GM21723 (cell line): ENCODE results near the gene C2orf81.
"Not testable (repeated sequence)": the region's sequence is repeated elsewhere in the genome, so short reads cannot be mapped to it uniquely, and the experiment has no call there.

Experiments used
- ATAC-seq: cut with Tn5 transposase; IDR thresholded peaks from one replicate; pipeline ENCODE4 v1.9.1; 2021; ENCODE audit warnings: mild to moderate bottlenecking, moderate library complexity; ENCODE audit not compliant: unreplicated experiment

The C2orf81 gene

DNA sequence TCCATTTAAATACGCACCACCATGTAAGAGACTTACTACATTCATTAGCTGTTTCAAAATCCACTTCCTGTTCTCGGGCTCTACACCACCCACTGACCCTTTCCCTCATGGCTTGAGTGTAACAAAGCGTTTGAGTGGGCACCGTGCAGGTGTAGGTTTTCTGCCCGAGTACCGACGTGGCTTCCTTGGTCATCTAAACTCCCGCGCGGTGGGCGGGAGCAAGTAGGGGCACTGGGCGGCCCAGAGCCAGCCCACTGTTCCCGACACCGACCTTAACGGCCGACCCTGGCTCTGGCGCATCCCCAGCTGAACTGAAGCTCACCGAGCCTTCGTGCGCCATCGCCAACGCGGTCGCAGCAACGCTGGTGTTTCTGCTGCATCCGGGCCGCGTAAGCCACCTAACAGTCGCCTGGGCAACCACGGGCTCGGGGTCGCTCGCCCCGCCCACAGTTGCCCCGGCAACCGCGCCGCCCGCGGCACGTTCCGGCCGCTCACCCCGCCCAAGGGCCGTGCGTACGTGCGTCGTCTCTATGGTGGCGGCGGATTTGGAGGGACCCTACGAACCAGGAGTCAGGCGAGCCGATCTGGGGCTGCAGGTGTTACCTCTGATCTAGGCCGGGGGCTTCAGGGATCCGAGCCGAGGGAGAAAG is at the start of gene C2orf81, which contains the start of gene WDR54:
TSS of gene C2orf81 (minus strand) at position 399 of the 650 bp plus-strand sequence. CDS start at position 340, 59 bp downstream.
TSS of gene WDR54 (plus strand) at position 510 of the 650 bp plus-strand sequence. CDS start 424 bp downstream, outside the sequence.
- peak; percentile 93 for ATAC-seq

DNA sequence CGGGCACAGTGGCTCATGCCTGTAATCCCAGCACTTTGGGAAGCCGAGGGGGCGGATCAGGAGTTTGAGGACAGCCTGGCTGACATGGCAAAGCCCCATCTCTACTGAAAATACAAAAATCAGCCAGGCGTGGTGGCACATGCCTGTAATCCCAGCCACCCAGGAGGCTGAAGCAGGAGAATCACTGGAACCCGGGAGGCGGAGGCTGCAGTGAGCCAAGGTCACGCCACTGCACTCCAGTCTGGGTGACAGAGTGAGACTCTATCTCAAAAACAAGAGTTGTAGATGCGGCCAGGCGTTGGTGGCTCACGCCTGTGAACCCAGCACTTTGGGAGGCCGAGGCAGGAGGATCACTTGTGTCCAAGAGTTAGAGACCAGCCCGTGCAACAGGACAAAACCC is 49.3 kb upstream of the C2orf81 start:
- not testable (repeated sequence) for ATAC-seq

DNA sequence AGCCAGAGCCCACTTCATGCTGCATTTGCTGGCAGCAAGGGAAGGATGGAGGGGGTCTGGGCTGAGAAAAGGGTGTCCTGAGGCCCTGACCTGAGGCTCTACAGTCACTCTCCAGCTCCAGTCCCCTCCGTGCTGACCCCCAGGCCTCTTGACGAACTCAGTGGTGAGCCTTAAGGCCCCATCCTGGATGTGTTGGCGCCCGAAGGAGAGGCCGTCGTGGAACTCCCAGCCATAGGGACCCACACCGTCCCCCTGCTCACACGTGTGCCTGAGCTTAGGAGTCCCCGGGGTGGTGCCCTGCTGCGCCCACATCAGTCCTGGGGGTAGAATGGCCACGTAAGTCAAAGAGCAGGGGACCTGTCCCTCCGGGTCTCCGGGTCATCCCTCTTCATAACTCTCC is 43.0 kb upstream of the C2orf81 start:
- ATAC-seq = peak; percentile 12

DNA sequence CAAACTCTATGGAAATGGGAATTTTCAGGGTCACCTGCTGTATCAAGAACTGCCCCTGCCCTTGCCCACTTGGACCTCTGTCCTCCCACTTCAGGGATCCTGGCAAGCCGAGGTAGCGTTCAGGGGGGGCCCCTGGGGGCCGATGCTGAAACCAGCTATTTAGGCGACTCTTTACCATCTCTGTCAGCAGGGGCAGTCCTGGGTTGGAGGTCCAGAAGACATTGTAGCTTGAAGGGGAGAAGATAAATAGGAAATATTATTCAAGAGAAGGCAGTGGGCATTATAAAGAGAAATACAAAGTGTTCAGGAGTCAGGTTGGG is 41.3 kb upstream of the C2orf81 start:
- ATAC-seq = no peak

DNA sequence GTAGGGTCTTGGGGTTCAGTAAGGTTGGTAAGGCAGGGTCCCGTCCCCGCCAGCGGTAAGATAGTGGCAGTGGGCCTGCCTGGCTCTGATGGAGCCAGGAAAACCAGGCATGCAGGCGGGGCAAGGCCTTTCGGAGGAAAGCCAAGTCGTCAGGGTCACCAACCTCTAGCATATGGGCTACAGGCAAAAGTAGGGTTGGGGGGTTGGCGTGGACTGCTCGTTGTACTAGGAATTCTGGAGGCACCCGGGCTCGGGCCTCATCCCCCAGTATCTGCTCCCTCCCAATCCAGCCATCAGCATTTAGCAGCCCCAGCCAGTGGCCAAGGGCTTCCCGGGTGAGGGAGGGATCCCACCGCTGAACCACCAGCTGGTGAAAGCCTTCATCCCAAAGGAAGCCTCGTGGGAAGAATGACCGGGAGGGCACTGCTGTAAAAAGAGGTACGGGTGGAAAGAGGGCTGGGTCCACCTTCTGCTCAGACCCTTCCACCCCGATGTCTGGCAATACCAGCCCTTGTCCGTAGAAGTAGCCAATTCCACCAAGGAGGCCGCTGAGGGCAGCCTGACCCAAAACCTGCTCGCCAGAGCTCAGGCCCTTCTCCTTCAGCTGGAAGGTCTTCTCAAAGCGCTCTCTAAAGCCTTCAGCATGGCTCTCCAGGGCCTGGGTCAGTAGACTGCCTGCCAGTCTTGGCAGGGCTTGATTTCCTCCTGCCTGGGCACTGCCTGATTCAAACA is 40.8 kb upstream of the C2orf81 start:
- no peak for ATAC-seq

DNA sequence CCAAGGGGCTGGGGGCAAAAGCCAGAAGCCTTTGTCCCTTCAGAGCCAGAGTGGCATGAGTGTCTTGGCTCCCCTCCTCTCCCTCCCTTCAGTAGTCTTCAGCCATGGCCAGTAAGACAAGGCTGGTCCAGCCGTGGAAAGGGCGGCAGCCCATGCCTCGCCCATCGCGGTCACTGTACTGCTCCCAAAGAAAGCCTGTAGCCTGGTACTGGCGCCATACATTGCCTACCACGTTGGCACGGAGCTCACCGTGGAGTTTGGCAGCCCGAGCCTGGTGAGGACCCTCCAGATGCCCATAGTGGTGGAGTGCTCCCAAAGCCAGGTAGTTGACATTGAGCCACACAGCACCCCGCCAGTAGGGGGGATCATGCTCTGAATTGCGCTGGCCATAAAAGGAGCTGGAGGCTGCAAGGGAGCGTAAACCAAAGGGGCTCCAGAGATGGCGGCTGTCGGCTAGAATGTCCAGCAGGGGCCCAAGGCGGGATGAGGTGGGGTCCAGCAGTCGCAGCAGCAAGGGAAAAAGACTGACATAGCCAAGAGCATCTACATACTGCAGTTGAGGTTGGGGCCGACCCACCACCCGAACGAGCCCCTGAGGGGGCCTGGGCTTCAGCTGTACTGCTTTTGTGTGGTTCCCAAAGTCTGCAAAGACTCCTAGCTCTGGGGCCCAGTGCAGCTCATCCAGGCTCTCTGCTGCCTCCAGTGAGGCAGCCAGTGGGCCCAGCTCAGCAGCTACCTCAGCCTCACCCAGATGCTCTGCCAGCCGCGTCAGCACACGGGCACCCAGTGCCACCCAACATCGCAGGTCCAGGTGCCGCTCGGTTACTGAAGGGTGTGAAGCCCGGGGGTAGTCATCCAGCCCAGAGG is 40.0 kb upstream of the C2orf81 start:
- no peak for ATAC-seq

DNA sequence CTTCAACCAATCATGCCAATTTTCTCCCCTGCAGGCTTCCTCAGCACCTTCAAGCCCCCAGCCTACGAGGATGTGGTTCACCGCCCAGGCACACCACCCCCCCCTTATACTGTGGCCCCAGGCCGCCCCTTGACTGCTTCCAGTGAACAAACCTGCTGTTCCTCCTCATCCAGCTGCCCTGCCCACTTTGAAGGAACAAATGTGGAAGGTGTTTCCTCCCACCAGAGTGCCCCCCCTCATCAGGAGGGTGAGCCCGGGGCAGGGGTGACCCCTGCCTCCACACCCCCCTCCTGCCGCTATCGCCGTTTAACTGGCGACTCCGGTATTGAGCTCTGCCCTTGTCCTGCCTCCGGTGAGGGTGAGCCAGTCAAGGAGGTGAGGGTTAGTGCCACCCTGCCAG is 38.8 kb upstream of the C2orf81 start:
- ATAC-seq = not testable (repeated sequence)

DNA sequence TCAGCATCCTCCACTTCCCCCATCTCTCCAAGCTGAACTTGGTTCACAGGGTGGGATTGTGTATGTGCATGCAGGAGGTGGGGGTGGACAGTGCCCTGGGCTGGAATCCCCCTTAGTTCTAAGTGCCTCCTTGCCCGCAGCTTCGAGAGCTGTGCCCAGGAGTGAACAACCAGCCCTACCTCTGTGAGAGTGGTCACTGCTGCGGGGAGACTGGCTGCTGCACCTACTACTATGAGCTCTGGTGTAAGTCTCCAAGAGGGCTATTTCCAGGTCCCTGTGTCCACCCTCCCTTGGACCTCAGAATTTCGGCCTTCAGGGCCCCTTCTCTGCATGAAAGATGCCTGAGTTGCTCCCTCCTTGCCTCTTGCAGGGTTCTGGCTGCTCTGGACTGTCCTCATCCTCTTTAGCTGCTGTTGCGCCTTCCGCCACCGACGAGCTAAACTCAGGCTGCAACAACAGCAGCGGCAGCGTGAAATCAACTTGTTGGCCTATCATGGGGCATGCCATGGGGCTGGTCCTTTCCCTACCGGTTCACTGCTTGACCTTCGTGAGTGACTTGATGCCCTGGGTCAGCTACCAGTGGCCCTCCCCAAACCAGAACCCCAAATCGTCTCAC is 38.2 kb upstream of the C2orf81 start:
- not testable (repeated sequence) for ATAC-seq

DNA sequence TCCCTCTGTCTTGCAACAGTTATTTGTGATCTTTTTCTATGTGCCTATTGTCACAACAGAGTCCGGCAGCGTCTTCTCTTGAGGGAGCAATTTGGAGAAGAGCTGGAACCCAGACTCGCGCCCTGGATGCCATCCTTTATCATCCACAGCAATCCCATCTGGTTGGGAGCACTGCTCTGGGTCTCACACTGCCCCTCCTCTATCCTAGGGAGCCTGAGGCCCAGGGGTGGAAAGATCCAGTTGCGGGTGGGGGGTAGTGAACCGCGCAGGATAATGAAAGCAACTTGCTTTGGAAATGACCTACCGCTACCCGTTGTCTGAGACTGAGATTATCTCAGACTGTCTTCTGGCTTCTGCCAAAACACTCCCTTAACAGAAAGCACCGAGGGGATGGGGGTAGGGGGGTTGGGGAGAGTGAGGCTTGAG is 37.5 kb upstream of the C2orf81 start:
- no peak for ATAC-seq

DNA sequence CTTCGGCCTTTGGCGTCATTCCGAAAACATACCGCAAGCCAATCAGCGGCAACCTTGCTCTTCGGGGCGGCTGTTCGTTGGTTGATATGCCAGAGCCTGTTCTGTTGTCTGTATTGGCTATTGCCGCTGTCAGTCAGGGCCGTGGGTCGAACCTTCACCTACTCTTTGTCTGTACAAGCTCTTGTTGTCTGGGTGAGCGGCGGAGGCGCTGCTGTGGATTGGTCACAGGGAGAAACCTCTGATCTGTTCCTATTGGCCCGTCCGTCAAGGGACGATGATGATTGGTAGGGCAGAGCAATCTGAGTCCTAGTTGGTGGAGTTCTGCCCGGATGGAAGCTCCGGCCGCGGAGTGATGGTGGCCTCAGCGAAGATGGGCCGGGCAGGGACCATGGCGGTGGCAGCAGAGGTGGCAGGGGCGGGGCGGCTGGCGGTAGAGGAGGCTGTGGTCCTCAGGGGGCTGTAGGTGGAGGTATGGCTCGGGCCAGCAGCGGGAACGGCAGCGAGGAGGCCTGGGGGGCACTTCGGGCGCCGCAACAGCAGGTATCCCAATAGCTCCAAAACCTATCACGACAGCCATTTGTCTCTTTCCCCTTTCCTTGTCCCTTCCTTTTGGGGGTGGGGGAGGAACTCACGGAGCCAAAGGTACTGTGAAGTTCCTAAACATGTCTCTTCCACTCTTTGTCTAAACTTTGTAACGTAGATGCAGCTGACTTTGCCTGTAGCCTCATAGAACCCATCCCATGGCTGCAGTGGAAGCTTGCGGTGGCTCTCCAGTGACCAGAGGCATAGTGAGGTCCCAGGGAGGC is 36.9 kb upstream of the C2orf81 start, which contains the start of gene WBP1:
TSS of gene WBP1 (plus strand) at position 307 of the 806 bp plus-strand sequence. CDS start at position 472, 165 bp downstream.
- peak; percentile 85 for ATAC-seq

DNA sequence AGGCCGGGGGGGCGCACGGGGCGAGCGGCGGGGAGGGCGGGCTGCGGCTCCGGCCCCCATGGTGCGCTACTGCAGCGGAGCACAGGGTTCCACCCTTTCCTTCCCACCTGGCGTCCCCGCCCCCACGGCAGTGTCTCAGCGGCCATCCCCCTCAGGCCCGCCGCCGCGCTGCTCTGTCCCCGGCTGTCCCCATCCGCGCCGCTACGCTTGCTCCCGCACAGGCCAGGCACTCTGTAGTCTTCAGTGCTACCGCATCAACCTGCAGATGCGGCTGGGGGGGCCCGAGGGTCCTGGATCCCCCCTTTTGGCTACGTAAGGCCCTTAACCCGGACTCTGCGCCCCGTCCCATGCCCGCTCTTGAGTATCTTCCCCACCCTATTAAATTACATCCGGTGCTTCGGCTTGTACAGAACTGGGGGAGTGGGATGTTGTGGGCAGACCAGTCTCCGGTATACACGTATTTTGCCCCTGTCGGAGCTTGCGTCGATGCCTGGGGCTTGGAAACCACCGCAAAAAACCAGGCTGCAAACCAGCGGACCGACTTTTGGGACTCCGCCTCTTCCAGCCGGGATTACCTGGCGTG is 36.2 kb upstream of the C2orf81 start:
- ATAC-seq = peak; percentile 38

DNA sequence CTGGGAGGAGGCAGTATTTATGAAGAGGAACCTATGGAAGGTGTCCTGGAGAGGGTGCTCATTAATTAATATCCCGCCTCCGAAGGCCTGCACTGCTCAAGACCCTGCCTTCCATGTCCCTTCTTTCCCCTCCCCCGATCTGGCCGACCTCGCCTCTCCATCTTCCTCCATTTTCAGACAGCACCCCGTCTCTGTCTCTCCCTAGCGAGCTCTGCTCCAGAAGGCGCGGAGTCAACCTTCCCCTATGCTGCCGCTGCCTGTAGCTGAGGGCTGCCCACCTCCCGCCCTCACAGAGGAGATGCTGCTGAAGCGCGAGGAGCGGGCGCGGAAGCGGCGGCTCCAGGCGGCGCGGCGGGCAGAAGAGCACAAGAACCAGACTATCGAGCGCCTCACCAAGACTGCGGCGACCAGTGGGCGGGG is 35.7 kb upstream of the C2orf81 start:
- no peak for ATAC-seq

DNA sequence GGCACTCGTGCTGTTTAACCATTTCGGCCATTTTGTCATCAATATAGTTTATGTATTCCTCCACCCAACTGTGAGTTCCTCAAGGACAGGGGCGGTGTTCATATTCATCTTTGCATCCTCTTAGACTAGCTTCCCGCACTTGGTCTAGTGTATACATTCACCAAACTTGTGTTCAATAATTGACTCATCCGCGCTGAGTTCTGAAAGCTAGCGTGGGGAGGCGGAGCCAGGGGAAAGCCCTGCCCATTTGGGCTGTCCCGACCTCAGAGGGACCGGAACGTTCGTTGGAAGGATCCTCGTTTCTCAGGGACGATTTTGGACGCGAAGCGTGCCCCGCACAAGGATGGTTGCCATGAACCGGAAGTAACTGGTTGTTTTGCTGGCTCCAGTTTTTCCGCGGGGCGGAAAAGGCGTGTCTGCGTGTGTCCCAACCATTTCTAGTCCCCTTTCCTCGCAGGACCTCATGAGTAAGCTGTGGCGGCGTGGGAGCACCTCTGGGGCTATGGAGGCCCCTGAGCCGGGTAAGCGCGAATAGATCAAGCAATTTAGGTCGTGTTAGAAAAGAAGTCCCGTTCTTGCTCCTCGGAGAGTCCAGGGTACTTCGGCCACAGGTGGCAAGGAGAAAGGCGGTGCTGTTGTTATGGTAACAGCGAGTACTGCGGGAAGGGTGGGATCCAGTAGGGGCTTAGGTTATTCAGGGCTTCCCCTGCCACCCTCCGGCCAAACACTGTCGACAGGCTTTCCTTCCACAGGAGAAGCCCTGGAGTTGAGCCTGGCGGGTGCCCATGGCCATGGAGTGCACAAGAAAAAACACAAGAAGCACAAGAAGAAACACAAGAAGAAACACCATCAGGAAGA is 33.5 kb upstream of the C2orf81 start, which contains the start of gene INO80B:
TSS of gene INO80B (plus strand) at position 434 of the 858 bp plus-strand sequence. CDS start at position 464, 30 bp downstream.
- peak; percentile 42 for ATAC-seq

DNA sequence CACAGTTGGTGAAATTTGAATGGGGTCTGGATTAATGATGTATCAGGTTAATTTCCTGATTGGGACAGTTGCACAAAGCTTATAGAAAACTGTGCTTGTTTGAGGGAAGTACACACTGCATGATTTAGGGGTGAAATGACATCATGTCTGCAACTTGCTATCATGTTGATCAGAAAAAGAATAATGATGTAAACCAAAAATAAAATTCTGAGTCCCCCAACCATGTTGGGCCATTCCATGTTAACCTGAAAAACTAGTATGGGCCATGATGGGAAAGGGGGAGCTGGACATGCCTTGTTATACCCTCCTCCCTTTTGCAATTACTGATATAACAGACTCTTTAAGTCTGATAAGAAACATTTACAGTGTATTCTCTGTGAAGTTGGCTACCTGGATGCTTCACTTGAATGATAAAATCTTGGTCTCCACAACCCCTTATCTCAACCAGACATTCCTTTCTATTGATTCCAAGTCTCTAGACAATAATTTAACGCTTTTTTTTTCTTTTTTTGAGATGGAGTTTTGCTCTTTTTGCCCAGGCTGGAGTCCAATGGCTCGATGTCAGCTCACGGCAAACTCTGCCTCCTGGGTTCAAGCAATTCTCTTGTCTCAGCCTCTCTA is 29.3 kb upstream of the C2orf81 start:
- no peak for ATAC-seq

DNA sequence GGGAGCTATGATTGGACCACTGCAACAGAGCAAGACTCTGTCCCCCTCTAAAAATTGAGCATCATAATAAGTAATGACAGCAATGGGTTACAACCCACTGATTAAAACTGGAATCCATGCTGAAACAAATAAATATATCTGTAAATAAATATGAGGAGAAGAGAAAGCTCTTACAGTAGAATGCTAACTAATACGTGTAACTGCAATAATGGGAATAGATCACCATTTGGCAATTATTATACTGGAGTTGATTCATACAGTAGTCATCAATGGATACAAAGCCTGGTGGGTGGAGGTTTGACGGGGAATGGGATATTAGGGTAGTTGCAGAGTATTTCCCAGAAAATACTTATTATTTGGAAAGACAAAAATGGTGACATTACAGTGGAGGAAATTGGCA is 27.4 kb upstream of the C2orf81 start:
- ATAC-seq = no peak

DNA sequence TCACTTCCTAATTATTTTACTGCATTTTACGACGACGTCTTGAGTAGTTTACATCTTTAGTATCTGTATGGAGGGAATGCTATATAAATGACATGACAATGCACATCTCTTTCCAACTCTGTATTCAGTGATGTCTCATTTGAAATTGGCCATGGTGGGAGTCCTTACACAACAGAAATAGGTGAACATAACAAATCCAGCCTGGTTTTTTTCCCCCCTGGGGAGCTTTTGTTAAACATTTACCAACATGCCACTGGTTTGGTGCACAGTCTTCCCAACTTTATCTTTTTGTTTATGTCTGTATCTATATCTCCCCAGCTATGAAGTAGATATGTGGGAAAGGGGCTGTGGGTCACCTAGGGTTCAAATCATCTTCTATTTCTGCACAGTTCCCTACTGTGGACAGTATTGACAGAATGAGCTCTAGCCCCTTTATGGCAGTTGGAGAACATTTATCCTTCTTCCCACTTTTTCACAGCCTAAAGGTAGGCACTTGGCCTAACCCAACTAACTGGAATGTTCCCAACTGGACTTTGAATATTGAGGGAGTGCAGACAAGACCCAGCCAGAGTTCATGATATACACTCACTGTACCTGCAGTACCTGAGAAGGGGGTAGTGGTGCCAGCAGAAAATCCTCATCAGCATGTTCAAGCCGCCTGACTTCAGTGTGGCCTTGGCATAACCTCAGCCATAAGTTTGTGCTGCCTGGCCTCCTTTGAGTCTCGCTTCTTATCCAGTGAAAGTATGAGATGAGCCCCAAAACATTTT is 26.0 kb upstream of the C2orf81 start:
- ATAC-seq = no peak
